GM12892 (cell line): Measurements from ENCODE around the gene PLEKHG3.

Experiments
- POLR2A ChIP-seq: IDR thresholded peaks from 2 replicates; pipeline ENCODE4 v1.6.1; 2011; ENCODE audit warnings: low read depth, low read length, control low read depth
- POLR2AphosphoS5 ChIP-seq: IDR thresholded peaks from 2 replicates; pipeline ENCODE4 v1.6.1; 2011; ENCODE audit warnings: low read depth, low read length, control low read depth
- TAF1 ChIP-seq: IDR thresholded peaks from 2 replicates; pipeline ENCODE4 v1.6.1; 2011; ENCODE audit warnings: low read depth, mild to moderate bottlenecking, control low read depth, low read length, borderline replicate concordance

DNA sequence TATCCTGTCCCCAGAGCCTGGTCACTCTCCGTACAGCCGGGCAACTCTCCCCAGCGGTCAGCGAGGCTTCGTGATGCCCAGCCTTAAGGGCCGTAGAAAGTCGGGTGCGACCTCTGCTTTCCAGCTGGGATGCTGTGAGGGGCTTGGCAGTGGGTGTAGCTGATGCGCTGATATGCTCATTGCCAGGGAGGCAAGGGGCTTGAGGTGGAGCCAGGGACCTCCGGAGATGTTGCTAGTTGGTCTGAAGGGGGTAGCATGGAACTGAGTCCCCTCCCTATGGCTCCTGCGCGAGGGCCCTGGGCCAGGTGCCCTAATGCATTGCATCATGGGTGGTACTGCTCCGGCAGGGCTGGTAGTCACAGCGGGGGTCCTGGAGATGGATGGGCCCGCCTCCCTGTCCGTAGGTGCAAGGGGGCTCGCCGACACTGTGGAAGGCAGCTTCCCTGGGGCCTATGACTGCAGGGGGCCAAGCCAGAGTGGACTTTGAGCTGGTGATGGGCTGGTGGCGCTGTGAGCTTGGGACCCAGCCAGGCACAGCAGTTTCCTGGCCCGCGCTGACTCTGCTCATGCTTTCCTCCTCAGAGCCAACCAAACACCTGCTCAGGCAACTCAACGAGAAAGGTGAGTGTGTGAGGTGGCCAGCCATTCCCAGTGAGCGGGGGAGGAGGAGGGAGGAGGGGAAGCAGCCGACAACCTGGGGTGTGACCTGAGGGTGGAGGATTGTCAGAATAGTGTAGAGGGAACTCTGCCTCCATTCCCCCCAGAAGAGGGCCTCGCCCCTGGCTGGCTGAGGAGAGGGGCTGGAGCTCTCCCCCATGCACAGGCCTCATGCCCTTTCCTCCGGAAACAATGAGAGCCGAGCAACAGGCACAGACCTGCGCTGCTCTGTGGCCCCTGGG is 32.3 kb downstream of the PLEKHG3 start:
- TF ChIP-seq POLR2AphosphoS5 (no peak), POLR2A (no peak), TAF1 (no peak)
